Ovary (tissue), 3 donors: Measurements from ENCODE around the gene FBXO34.

Experiments used
- POLR2A ChIP-seq: fragments of 450-650 bp; IDR thresholded peaks from one replicate; pipeline ENCODE4 v1.6.1; 2017; ENCODE audit warnings: antibody characterized with exemption, mild to moderate bottlenecking, moderate library complexity
- TF ChIP-seq, protein P1 (sequence below), 3 donors: fragments of 450-650 bp in 2 of 3; fragments of 200-600 bp in 1 of 3; IDR thresholded peaks; one replicate each; pipeline versions ENCODE4 v1.5.1 to v1.8.0; 2016 to 2022; ENCODE audit warnings: antibody characterized with exemption in 3 of 3, mild to moderate bottlenecking in 1 of 3
- donor health status: DM: no; HTN: no; CAD: no.

- TF ChIP-seq, protein P1, sequence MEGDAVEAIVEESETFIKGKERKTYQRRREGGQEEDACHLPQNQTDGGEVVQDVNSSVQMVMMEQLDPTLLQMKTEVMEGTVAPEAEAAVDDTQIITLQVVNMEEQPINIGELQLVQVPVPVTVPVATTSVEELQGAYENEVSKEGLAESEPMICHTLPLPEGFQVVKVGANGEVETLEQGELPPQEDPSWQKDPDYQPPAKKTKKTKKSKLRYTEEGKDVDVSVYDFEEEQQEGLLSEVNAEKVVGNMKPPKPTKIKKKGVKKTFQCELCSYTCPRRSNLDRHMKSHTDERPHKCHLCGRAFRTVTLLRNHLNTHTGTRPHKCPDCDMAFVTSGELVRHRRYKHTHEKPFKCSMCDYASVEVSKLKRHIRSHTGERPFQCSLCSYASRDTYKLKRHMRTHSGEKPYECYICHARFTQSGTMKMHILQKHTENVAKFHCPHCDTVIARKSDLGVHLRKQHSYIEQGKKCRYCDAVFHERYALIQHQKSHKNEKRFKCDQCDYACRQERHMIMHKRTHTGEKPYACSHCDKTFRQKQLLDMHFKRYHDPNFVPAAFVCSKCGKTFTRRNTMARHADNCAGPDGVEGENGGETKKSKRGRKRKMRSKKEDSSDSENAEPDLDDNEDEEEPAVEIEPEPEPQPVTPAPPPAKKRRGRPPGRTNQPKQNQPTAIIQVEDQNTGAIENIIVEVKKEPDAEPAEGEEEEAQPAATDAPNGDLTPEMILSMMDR (IDR thresholded peaks at IDR 0.05): no peak
- no peak for TF ChIP-seq POLR2A
Measured at GRCh38 chr14:55279384-55279783, 8.2 kb downstream of the FBXO34 start.
